H1 (cell line): ENCODE data around the gene ZDHHC24.

ENCODE experiments used
- BCL11A ChIP-seq, 2 experiments: IDR thresholded peaks; one replicate each; pipeline ENCODE4 v1.6.1; 2011; ENCODE audit warnings: low read depth in 2 of 2, low read length in 2 of 2, mild to moderate bottlenecking in 2 of 2
- CHD1 ChIP-seq: IDR thresholded peaks from 2 replicates; pipeline ENCODE4 v1.6.1; 2012; ENCODE audit warnings: low read depth, low read length, improper control_type of control experiment
- CTCF ChIP-seq, 3 experiments: IDR thresholded peaks; 1 replicate in 2 of 3; 2 replicates in 1 of 3; pipeline versions ENCODE4 v1.5.1 to v1.6.1; 2011; ENCODE audit warnings: low read length in 3 of 3, mild to moderate bottlenecking in 3 of 3, inconsistent platforms in 2 of 3, low read depth in 1 of 3, moderate library complexity in 1 of 3; ENCODE audit not compliant: insufficient read depth in 1 of 3; ENCODE audit errors: control extremely low read depth in 1 of 3
- EGR1 ChIP-seq: IDR thresholded peaks from 2 replicates; pipeline ENCODE4 v1.6.1; 2011; ENCODE audit warnings: low read depth, low read length, borderline replicate concordance
- EZH2 ChIP-seq: fragments of 200-600 bp; sonication (generic); IDR thresholded peaks from 2 replicates; pipeline ENCODE4 v1.7.1; 2012; ENCODE audit warnings: low read depth, mild to moderate bottlenecking, moderate library complexity, low read length, inconsistent platforms; ENCODE audit not compliant: severe bottlenecking
- GABPA ChIP-seq: IDR thresholded peaks from 2 replicates; pipeline ENCODE4 v1.6.1; 2011; ENCODE audit warnings: mild to moderate bottlenecking, low read length, moderate library complexity, borderline replicate concordance; ENCODE audit not compliant: insufficient read depth
- KDM4A ChIP-seq: IDR thresholded peaks from one replicate; pipeline ENCODE4 v1.7.1; 2012; ENCODE audit warnings: low read depth, mild to moderate bottlenecking, moderate library complexity, low read length, inconsistent platforms; ENCODE audit not compliant: severe bottlenecking
- POLR2A ChIP-seq, 2 experiments: IDR thresholded peaks; 1 replicate in 1 of 2; 2 replicates in 1 of 2; pipeline ENCODE4 v1.6.1; 2011; ENCODE audit warnings: low read depth in 2 of 2, low read length in 2 of 2, mild to moderate bottlenecking in 2 of 2; ENCODE audit errors: control extremely low read depth in 1 of 2
- POLR2AphosphoS5 ChIP-seq: IDR thresholded peaks from 2 replicates; pipeline ENCODE4 v1.6.1; 2011; ENCODE audit warnings: low read depth, low read length
- RAD21 ChIP-seq, 2 experiments: IDR thresholded peaks in 1 of 2; conservative IDR thresholded peaks in 1 of 2; 2 replicates each; pipeline ENCODE4 v1.6.1; 2011; ENCODE audit warnings: low read depth in 2 of 2, low read length in 2 of 2, improper control_type of control experiment in 1 of 2, inconsistent platforms in 1 of 2, mild to moderate bottlenecking in 1 of 2, moderate library complexity in 1 of 2
- USF2 ChIP-seq: IDR thresholded peaks from 2 replicates; pipeline ENCODE4 v1.6.1; 2011; ENCODE audit warnings: low read length, improper control_type of control experiment

GRCh38 chr11:66593303-66593635, 47.4 kb upstream of the ZDHHC24 start:
- TF ChIP-seq POLR2A (IDR thresholded peaks at IDR 0.05; ENCODE audit: control extremely low read depth in 1 of 2, low read depth in 2 of 2, low read length in 2 of 2) (no peak), CTCF (IDR thresholded peaks at IDR 0.05; ENCODE audit: control extremely low read depth in 1 of 3, insufficient read depth in 1 of 3, low read depth in 1 of 3, low read length in 3 of 3) (no peak), RAD21 (IDR thresholded peaks at IDR 0.05 in 1 of 2, conservative IDR thresholded peaks at IDR 0.05 in 1 of 2; ENCODE audit: low read depth in 2 of 2, low read length in 2 of 2) (no peak), KDM4A (no peak), EGR1 (no peak), GABPA (no peak), BCL11A (IDR thresholded peaks at IDR 0.05; ENCODE audit: low read depth in 2 of 2, low read length in 2 of 2) (no peak), EZH2 (no peak), CHD1 (no peak), USF2 (no peak), POLR2AphosphoS5 (no peak)
